GM12878 (cell line): ENCODE measurements around the gene IGFBP2. TPM values are rescaled to one million over a fixed set of nuclear protein-coding genes. Genes with fewer than 3 reads are reported as not detected.

Experiments
- ATAC-seq: fragments of 200-7000 bp; cut with Tn5 transposase; 3 replicates; pipeline ENCODE4 v1.9.1; 2020; ENCODE audit warnings: mild to moderate bottlenecking, moderate library complexity
- BruUV-seq: library from RNA; stranded (reverse); fragments of 400-500 nt; replicated peaks from 2 replicates; lab custom pipeline; 2021; lab: Mats Ljungman, UMichigan
- CTCF ChIA-PET: fragments of 300-600 bp; sonication (Branson Sonifier 250); formaldehyde crosslinking; extraction: SDS; loops from one replicate; lab custom pipeline; 2021; ENCODE audit warnings: inconsistent platforms; lab: Yijun Ruan, JAX
- POLR2A ChIA-PET: fragments of 350-600 bp; formaldehyde crosslinking; extraction: SDS; loops from one replicate; lab custom pipeline; 2021; ENCODE audit warnings: inconsistent platforms; lab: Charles Lee
- RAD21 ChIA-PET: fragments of 300-600 bp; sonication (Branson Sonifier 250); formaldehyde crosslinking; loops from one replicate; lab custom pipeline; 2023; ENCODE audit warnings: antibody characterized with exemption; ENCODE audit not compliant: unreplicated experiment; lab: Charles Lee
- SMC1A ChIA-PET: fragments of 300-600 bp; sonication (Branson Sonifier 250); formaldehyde crosslinking; loops from one replicate; lab custom pipeline; 2023; ENCODE audit not compliant: unreplicated experiment, uncharacterized antibody; lab: Charles Lee
- DNase-seq: peaks from one replicate; pipeline ENCODE4 v3.0.0-alpha.2; 2011; ENCODE audit warnings: low read depth, low spot score
- FAIRE-seq: peaks from 3 replicates; lab custom pipeline; 2011; peaks lifted over from hg19 to GRCh38; lab: Jason Lieb, UNC
- H2AFZ ChIP-seq: 2 replicates; pipeline ENCODE4 v1.6.0; 2011; ENCODE audit warnings: low read depth, low read length, control low read depth; ENCODE audit not compliant: control insufficient read depth
- H3K27ac ChIP-seq: 2 replicates; pipeline ENCODE4 v1.5.1; 2011; ENCODE audit warnings: control low read depth; ENCODE audit not compliant: control insufficient read depth, insufficient read depth
- H3K27me3 ChIP-seq, 2 experiments: replicated peaks in 1 of 2; 2 replicates each; pipeline versions ENCODE4 v1.6.0 to v1.6.1; 2011; ENCODE audit warnings: low read length in 1 of 2; ENCODE audit not compliant: control insufficient read depth in 2 of 2, insufficient read depth in 2 of 2
- H3K36me3 ChIP-seq, 2 experiments: 2 replicates each; pipeline ENCODE4 v1.5.1; 2011; ENCODE audit warnings: low read length in 1 of 2; ENCODE audit not compliant: control insufficient read depth in 2 of 2, insufficient read depth in 2 of 2
- H3K4me1 ChIP-seq: 2 replicates; pipeline ENCODE4 v1.6.1; 2011; ENCODE audit warnings: mild to moderate bottlenecking, low read length, moderate library complexity, mixed read lengths; ENCODE audit not compliant: control insufficient read depth, insufficient read depth
- H3K4me2 ChIP-seq: 2 replicates; pipeline ENCODE4 v1.6.0; 2011; ENCODE audit warnings: control low read depth; ENCODE audit not compliant: control insufficient read depth, insufficient read depth
- H3K4me3 ChIP-seq: fragments of 200-600 bp; sonication (generic); 2 replicates; pipeline ENCODE4 v1.5.1; 2016
- H3K79me2 ChIP-seq: 2 replicates; pipeline ENCODE4 v1.6.0; 2011; ENCODE audit warnings: low read length; ENCODE audit not compliant: control insufficient read depth, insufficient read depth
- H3K9ac ChIP-seq: 2 replicates; pipeline ENCODE4 v1.8.0; 2011; ENCODE audit warnings: low read length, control low read depth, mixed read lengths; ENCODE audit not compliant: control insufficient read depth, insufficient read depth
- H3K9me3 ChIP-seq: replicated peaks from 3 replicates; pipeline ENCODE4 v1.5.1; 2011; ENCODE audit warnings: mild to moderate bottlenecking, low read length; ENCODE audit not compliant: control insufficient read depth, insufficient read depth
- H4K20me1 ChIP-seq: 2 replicates; pipeline ENCODE4 v1.6.0; 2011; ENCODE audit not compliant: control insufficient read depth, insufficient read depth
- ATF3 ChIP-seq: IDR thresholded peaks from 2 replicates; pipeline ENCODE4 v1.6.1; 2011; ENCODE audit warnings: low read depth, mild to moderate bottlenecking, low read length, moderate library complexity, borderline replicate concordance; ENCODE audit errors: extremely low read depth
- CHD2 ChIP-seq: IDR thresholded peaks from 2 replicates; pipeline ENCODE4 v1.6.1; 2011; ENCODE audit warnings: low read depth, low read length, improper control_type of control experiment, borderline replicate concordance
- CREB1 ChIP-seq: IDR thresholded peaks from 2 replicates; pipeline ENCODE4 v1.6.1; 2012; ENCODE audit warnings: low read depth, mild to moderate bottlenecking, inconsistent platforms
- GATAD2B ChIP-seq: fragments of 450-650 bp; conservative IDR thresholded peaks from 2 replicates; pipeline ENCODE4 v1.6.1; 2017; ENCODE audit warnings: low read depth, mild to moderate bottlenecking, moderate library complexity
- HDAC6 ChIP-seq: fragments of 200-600 bp; sonication (generic); IDR thresholded peaks from one replicate; pipeline ENCODE4 v1.8.0; 2017; ENCODE audit warnings: antibody characterized with exemption; ENCODE audit not compliant: unreplicated experiment
- IKZF1 ChIP-seq: fragments of 450-650 bp; conservative IDR thresholded peaks from 2 replicates; pipeline ENCODE4 v1.6.1; 2017; ENCODE audit warnings: antibody characterized with exemption, mild to moderate bottlenecking
- IKZF2 ChIP-seq, 2 experiments: fragments of 450-650 bp; IDR thresholded peaks; 2 replicates each; pipeline ENCODE4 v1.6.1; 2017; ENCODE audit warnings: mild to moderate bottlenecking in 2 of 2, moderate library complexity in 2 of 2
- MEF2B ChIP-seq: fragments of 450-650 bp; IDR thresholded peaks from 2 replicates; pipeline ENCODE4 v1.6.1; 2018; ENCODE audit warnings: mild to moderate bottlenecking, moderate library complexity; ENCODE audit not compliant: partially characterized antibody, poor library complexity, severe bottlenecking
- NFXL1 ChIP-seq: fragments of 450-650 bp; IDR thresholded peaks from 2 replicates; pipeline ENCODE4 v1.6.1; 2017; ENCODE audit warnings: antibody characterized with exemption, mild to moderate bottlenecking, borderline replicate concordance
- POLR2AphosphoS5 ChIP-seq: IDR thresholded peaks from 2 replicates; pipeline ENCODE4 v1.6.1; 2011; ENCODE audit warnings: mild to moderate bottlenecking, low read length, inconsistent platforms
- SMAD5 ChIP-seq: IDR thresholded peaks from 2 replicates; pipeline ENCODE4 v1.6.1; 2016; ENCODE audit warnings: antibody characterized with exemption, low read depth
- SRF ChIP-seq, 2 experiments: IDR thresholded peaks; 2 replicates each; pipeline ENCODE4 v1.6.1; 2011; ENCODE audit warnings: low read depth in 2 of 2, low read length in 2 of 2, mild to moderate bottlenecking in 1 of 2, moderate library complexity in 1 of 2
- ZBED1 ChIP-seq: IDR thresholded peaks from 2 replicates; pipeline ENCODE4 v1.6.1; 2016; ENCODE audit warnings: borderline replicate concordance
- ZNF622 ChIP-seq: fragments of 450-650 bp; IDR thresholded peaks from 2 replicates; pipeline ENCODE4 v1.6.1; 2017; ENCODE audit warnings: mild to moderate bottlenecking, inconsistent platforms
- WGBS: methylation state at CpG from one replicate; pipeline ENCODE4 v1.1.6; 2016; ENCODE audit warnings: low lambda C conversion rate; ENCODE audit not compliant: insufficient replicate concordance, insufficient coverage; ENCODE audit errors: missing lambda C conversion rate; 5-methylcytosine and 5-hydroxymethylcytosine counted together
- in situ Hi-C: fragments of 300-500 bp; cut with MboI; formaldehyde crosslinking; loops from 9 replicates; pipeline ENCODE4 v1.14.3; 2018; ENCODE audit warnings: mixed read lengths
- intact Hi-C: fragments of 100-400 bp; cut with micrococcal nuclease; formaldehyde crosslinking; loops from one replicate; pipeline ENCODE4 v1.14.2; 2022; ENCODE audit not compliant: unreplicated experiment
- polyA plus RNA-seq, 11 experiments: library from polyadenylated mRNA; depleted of rRNA in 4 of 11; unstranded in 6 of 11; stranded (reverse) in 5 of 11; fragments of >200 nt; fragmentation: Nextera tagmentation in 4 of 11; fragmentation: Illumina TruSeq in 1 of 11; extraction: Ambion mirVana in 4 of 11; extraction: Trizol in 1 of 11; gene quantifications; 1 replicate in 1 of 11; 2 replicates in 10 of 11; pipeline versions ENCODE4 v1.2.1 to v1.2.3, GENCODE V29; 2011 to 2016; ENCODE audit warnings: inconsistent platforms in 2 of 11, missing spikeins in 2 of 11, low read depth in 1 of 11
- total RNA-seq, 4 experiments: library from RNA; depleted of rRNA in 3 of 4; stranded (reverse); fragments of >200 nt in 3 of 4; fragmentation: Illumina TruSeq in 1 of 4; extraction: Trizol in 1 of 4; gene quantifications; 2 replicates each; pipeline versions ENCODE4 v1.2.1 to v1.2.3, GENCODE V29; 2013 to 2021
- TF ChIP-seq, protein P1 (sequence below): IDR thresholded peaks from 2 replicates; pipeline ENCODE4 v1.6.1; 2011; ENCODE audit warnings: borderline replicate concordance, low read depth, mild to moderate bottlenecking, moderate library complexity, mixed read lengths, low read length; ENCODE audit not compliant: insufficient read depth; ENCODE audit errors: extremely low read length

IGFBP2 gene
- total and polyA plus RNA-seq, 10 of the 15 experiments (the other 5 are each of a cell fraction or from before 2014, with no cell fraction given), result 0.11 to 1.5 (median 0.38) TPM; not detected in 5

GRCh38 chr2:216637472-216637871, 4.3 kb downstream of the IGFBP2 start:
- POLR2A ChIA-PET, result no interaction called here
- RAD21 ChIA-PET, result no interaction called here
- Histone ChIP-seq H3K9ac (no peak overlapping the region), H3K36me3 (no peaks in the 10 kb centered on the region), H3K27me3 (peaks cover 10 to 18% of the 10 kb centered on the region in 2 experiments), H2AFZ (no peak overlapping the region), H4K20me1 (no peaks in the 10 kb centered on the region), H3K4me2 (no peak overlapping the region), H3K4me3 (no peak overlapping the region), H3K9me3 (no peaks in the 10 kb centered on the region), H3K79me2 (no peaks in the 10 kb centered on the region), H3K27ac (no peak overlapping the region), H3K4me1 (no peaks in the 10 kb centered on the region)
- no TSS peak for BruUV-seq
- no peak for DNase-seq
- SMC1A ChIA-PET, result no interaction called here
- intact Hi-C loops, result no loop called here
- in situ Hi-C loops, result no loop called here
- CTCF ChIA-PET, result no interaction called here
- WGBS, result 0% methylated on average over 3 of the region's 3 CpGs
- no peak for FAIRE-seq
- no peak for ATAC-seq
- TF ChIP-seq MEF2B, result no peak
- TF ChIP-seq GATAD2B, result no peak
- no peak for TF ChIP-seq CREB1
- no peak for TF ChIP-seq ATF3
- TF ChIP-seq, protein P1, sequence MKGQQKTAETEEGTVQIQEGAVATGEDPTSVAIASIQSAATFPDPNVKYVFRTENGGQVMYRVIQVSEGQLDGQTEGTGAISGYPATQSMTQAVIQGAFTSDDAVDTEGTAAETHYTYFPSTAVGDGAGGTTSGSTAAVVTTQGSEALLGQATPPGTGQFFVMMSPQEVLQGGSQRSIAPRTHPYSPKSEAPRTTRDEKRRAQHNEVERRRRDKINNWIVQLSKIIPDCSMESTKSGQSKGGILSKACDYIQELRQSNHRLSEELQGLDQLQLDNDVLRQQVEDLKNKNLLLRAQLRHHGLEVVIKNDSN, result no peak
- no peak for TF ChIP-seq ZNF622
- no peak for TF ChIP-seq IKZF1
- no peak for TF ChIP-seq HDAC6
- no peak for TF ChIP-seq IKZF2 (IDR thresholded peaks at IDR 0.05)
- no peak for TF ChIP-seq SMAD5
- no peak for TF ChIP-seq SRF (IDR thresholded peaks at IDR 0.05; ENCODE audit: low read depth in 2 of 2, low read length in 2 of 2)
- TF ChIP-seq CHD2, result no peak
- TF ChIP-seq NFXL1, result no peak
- no peak for TF ChIP-seq ZBED1
- TF ChIP-seq POLR2AphosphoS5, result no peak
